SK-N-SH treated with all-trans-retinoic acid at 6 μM for 48 hours (cell line): ENCODE data around the gene LIN52.

Experiments used
- ATAC-seq: fragments of 200-7000 bp; cut with Tn5 transposase; 3 replicates; pipeline ENCODE4 v1.9.1; 2020; ENCODE audit warnings: mild to moderate bottlenecking, moderate library complexity
- ARNTL ChIP-seq: fragments of 450-650 bp; formaldehyde crosslinking; IDR thresholded peaks from 2 replicates; pipeline ENCODE4 v1.5.0; 2020; ENCODE audit warnings: low read depth, mild to moderate bottlenecking, moderate library complexity, borderline replicate concordance
- BACH2 ChIP-seq: fragments of 250-450 bp; sonication (Bioruptor Pico); IDR thresholded peaks from 2 replicates; pipeline ENCODE4 v1.9.0; 2021; ENCODE audit warnings: mild to moderate bottlenecking, borderline replicate concordance
- CREB5 ChIP-seq: fragments of 250-450 bp; sonication (Bioruptor Pico); IDR thresholded peaks from 2 replicates; pipeline ENCODE4 v1.5.1; 2020; ENCODE audit warnings: low read depth, mild to moderate bottlenecking, moderate library complexity
- CSDC2 ChIP-seq: fragments of 250-450 bp; sonication (Bioruptor Pico); IDR thresholded peaks from 2 replicates; pipeline ENCODE4 v1.5.0; 2020; ENCODE audit warnings: mild to moderate bottlenecking, moderate library complexity
- CSRNP3 ChIP-seq: fragments of 250-450 bp; sonication (Bioruptor Pico); IDR thresholded peaks from 2 replicates; pipeline ENCODE4 v1.5.1; 2021; ENCODE audit warnings: mild to moderate bottlenecking, moderate library complexity
- ESRRG ChIP-seq: fragments of 250-450 bp; sonication (Bioruptor Pico); IDR thresholded peaks from 2 replicates; pipeline ENCODE4 v1.6.1; 2021; ENCODE audit warnings: mild to moderate bottlenecking
- GLIS3 ChIP-seq: fragments of 250-450 bp; sonication (Bioruptor Pico); IDR thresholded peaks from 2 replicates; pipeline ENCODE4 v1.5.0; 2020; ENCODE audit warnings: mild to moderate bottlenecking, moderate library complexity
- ISL1 ChIP-seq: fragments of 250-450 bp; sonication (Bioruptor Pico); IDR thresholded peaks from 2 replicates; pipeline ENCODE4 v2.1.2; 2022; ENCODE audit warnings: mild to moderate bottlenecking, moderate library complexity
- PATZ1 ChIP-seq: fragments of 250-450 bp; sonication (Bioruptor Pico); IDR thresholded peaks from 2 replicates; pipeline ENCODE4 v1.8.0; 2020; ENCODE audit warnings: mild to moderate bottlenecking, moderate library complexity, borderline replicate concordance
- PPARA ChIP-seq: fragments of 250-450 bp; sonication (Bioruptor Pico); IDR thresholded peaks from 2 replicates; pipeline ENCODE4 v1.5.0; 2020; ENCODE audit warnings: mild to moderate bottlenecking, borderline replicate concordance
- RARB ChIP-seq: fragments of 250-450 bp; sonication (Bioruptor Pico); IDR thresholded peaks from 2 replicates; pipeline ENCODE4 v1.8.0; 2021; ENCODE audit warnings: mild to moderate bottlenecking, moderate library complexity
- SNAI2 ChIP-seq: fragments of 250-450 bp; sonication (Bioruptor Pico); IDR thresholded peaks from 2 replicates; pipeline ENCODE4 v1.5.0; 2020; ENCODE audit warnings: mild to moderate bottlenecking, moderate library complexity
- TCF4 ChIP-seq: fragments of 250-450 bp; sonication (Bioruptor Pico); IDR thresholded peaks from 2 replicates; pipeline ENCODE4 v1.8.0; 2021; ENCODE audit warnings: mild to moderate bottlenecking, moderate library complexity, borderline replicate concordance
- TOX ChIP-seq: fragments of 250-450 bp; sonication (Bioruptor Pico); IDR thresholded peaks from 2 replicates; pipeline ENCODE4 v1.8.0; 2021; ENCODE audit warnings: mild to moderate bottlenecking, moderate library complexity, borderline replicate concordance
- TSHZ2 ChIP-seq: fragments of 250-450 bp; sonication (Bioruptor Pico); IDR thresholded peaks from 2 replicates; pipeline ENCODE4 v1.5.0; 2020; ENCODE audit warnings: mild to moderate bottlenecking, moderate library complexity
- ZC3H10 ChIP-seq: fragments of 250-450 bp; sonication (Bioruptor Pico); IDR thresholded peaks from 2 replicates; pipeline ENCODE4 v1.5.1; 2021; ENCODE audit warnings: mild to moderate bottlenecking, moderate library complexity
- ZFP3 ChIP-seq: fragments of 250-450 bp; sonication (Bioruptor Pico); IDR thresholded peaks from 2 replicates; pipeline ENCODE4 v1.5.0; 2020; ENCODE audit warnings: mild to moderate bottlenecking, moderate library complexity
- ZNF565 ChIP-seq: fragments of 450-650 bp; formaldehyde crosslinking; conservative IDR thresholded peaks from 2 replicates; pipeline ENCODE4 v1.5.0; 2020; ENCODE audit warnings: low read depth, mild to moderate bottlenecking, moderate library complexity
- ZNF70 ChIP-seq: fragments of 450-650 bp; formaldehyde crosslinking; IDR thresholded peaks from 2 replicates; pipeline ENCODE4 v1.5.0; 2020; ENCODE audit warnings: mild to moderate bottlenecking, moderate library complexity
- ZNF8 ChIP-seq: fragments of 450-650 bp; formaldehyde crosslinking; IDR thresholded peaks from 2 replicates; pipeline ENCODE4 v1.5.0; 2020; ENCODE audit warnings: mild to moderate bottlenecking, moderate library complexity

The LIN52 gene

GRCh38 chr14:74135426-74135825 lies 50.7 kb downstream of the LIN52 start:
- TF ChIP-seq SNAI2 (no peak), RARB (CRISPR knock-in tag) (no peak), ZNF565 (no peak), ZNF70 (no peak), CREB5 (no peak), PATZ1 (CRISPR knock-in tag) (no peak), BACH2 (no peak), ZFP3 (CRISPR knock-in tag) (no peak), GLIS3 (CRISPR knock-in tag) (no peak)
- ATAC-seq: no peak

GRCh38 chr14:74140374-74140850 lies 55.7 kb downstream of the LIN52 start:
- no peak; the same call in 2 of the 3 replicates for ATAC-seq
- TF ChIP-seq GLIS3 (CRISPR knock-in tag) (no peak), TOX (CRISPR knock-in tag) (no peak), SNAI2 (no peak), CSRNP3 (CRISPR knock-in tag) (0 out of 2 replicates have a peak, but pooled peaks have one; percentile 8), ZFP3 (CRISPR knock-in tag) (no peak), TSHZ2 (CRISPR knock-in tag) (peak; percentile 57; the same call in 1 of the 2 replicates), TCF4 (peak; percentile 88), ZNF70 (no peak)

GRCh38 chr14:74141703-74142102 lies 56.9 kb downstream of the LIN52 start:
- TF ChIP-seq PATZ1 (CRISPR knock-in tag) (no peak), ZC3H10 (no peak)

GRCh38 chr14:74142523-74142922 lies 57.8 kb downstream of the LIN52 start:
- no peak for ATAC-seq
- no peak for TF ChIP-seq ZC3H10
- no peak for TF ChIP-seq BACH2
- no peak for TF ChIP-seq CSDC2 (CRISPR knock-in tag)
- TF ChIP-seq ESRRG (CRISPR knock-in tag): no peak
- no peak for TF ChIP-seq TOX (CRISPR knock-in tag)
- TF ChIP-seq PPARA: no peak
- no peak for TF ChIP-seq TSHZ2 (CRISPR knock-in tag)
- TF ChIP-seq CREB5: no peak
- no peak for TF ChIP-seq ZFP3 (CRISPR knock-in tag)
- no peak for TF ChIP-seq SNAI2
- TF ChIP-seq CSRNP3 (CRISPR knock-in tag): no peak
- TF ChIP-seq RARB (CRISPR knock-in tag): no peak
- no peak for TF ChIP-seq ZNF70
- TF ChIP-seq ISL1: no peak
- no peak for TF ChIP-seq ZNF8 (CRISPR knock-in tag)
- no peak for TF ChIP-seq ARNTL (CRISPR knock-in tag)
- no peak for TF ChIP-seq GLIS3 (CRISPR knock-in tag)

More at GRCh38 chr14:74141703-74142102, 56.9 kb downstream of the LIN52 start:
- ATAC-seq: no peak
